ENCODE results near the gene OCIAD1. TPM values are rescaled to one million over a fixed set of nuclear protein-coding genes. Genes with fewer than 3 reads are reported as not detected.
A peak's percentile ranks its signal among the peaks of the same experiment; 100 is the strongest.

The OCIAD1 gene
- total and polyA plus RNA-seq, 4 donors: 52.4 to 114 (median 82.6) TPM

DNA sequence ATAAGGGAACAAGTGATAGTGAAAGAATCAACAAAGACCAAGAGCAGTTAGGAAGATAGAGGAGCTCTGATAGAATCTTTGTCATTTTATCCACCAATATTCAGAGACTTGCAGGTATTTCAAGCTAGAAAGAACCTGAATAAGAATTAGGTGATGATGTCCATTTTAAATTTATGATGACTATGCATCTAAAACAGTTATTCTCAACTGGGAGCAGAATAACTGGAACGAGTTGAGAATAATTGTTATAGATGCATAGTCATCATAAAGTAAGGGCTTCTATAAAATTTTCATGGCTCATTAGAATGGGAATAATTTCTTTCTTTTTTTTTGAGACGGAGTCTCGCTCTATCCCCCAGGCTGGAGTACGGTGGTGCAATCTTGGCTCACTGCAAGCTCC lies 5.8 kb downstream of the OCIAD1 start:
- WGBS: over 99% methylated on average over 4 of the region's 4 CpGs

DNA sequence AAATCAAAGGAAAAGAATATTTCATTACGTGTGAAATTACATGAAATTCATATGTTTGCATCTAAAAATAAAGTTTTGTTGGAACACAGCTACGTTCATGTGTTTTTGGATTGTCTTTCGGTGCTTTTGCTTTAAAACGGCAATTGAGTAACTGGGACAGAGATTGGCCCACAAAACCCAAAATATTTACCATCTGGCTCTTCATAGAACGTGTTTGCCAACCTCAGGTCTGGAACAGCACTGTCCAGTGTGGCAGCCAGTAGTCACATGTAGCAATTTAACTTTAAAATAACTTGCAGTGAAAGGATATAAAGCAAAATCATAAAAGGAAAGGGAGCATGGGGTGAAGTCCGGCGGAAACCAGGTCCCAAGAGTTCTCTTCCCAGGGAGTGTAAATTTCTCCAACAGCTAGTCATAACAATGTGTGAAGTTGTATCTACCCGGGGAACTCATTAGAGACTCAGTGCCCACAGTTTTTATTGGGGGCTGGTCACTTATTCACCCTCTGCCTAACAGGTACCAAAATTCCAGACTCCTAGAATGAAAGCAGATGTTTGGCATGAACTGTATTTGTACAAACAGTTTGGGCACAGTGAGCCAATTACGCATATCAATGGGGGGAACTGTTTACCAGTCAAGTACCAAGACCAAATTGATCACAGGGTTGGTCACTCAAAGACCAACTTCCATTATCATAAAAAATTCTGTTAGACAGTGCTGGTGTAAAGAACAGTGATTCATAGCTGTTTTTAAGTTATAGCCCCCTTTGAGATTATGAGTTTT lies 10.3 kb downstream of the OCIAD1 start:
- peaks cover 1 to 17% (median 9%) of the 10 kb centered on the region in 4 donors for H3K4me1 ChIP-seq (ENCODE audit: control insufficient read depth in 4 of 4, insufficient read depth in 4 of 4, low read length in 3 of 4)
- H3K27me3 ChIP-seq (ENCODE audit: control insufficient read depth in 4 of 4, insufficient read depth in 4 of 4, low read length in 3 of 4): no peaks in the 10 kb centered on the region
- no peak overlapping the region for H3K9ac ChIP-seq (ENCODE audit: low read depth in 1 of 2, low read length in 2 of 2)
- peak overlapping the region; percentile 68 for H3K27ac ChIP-seq (ENCODE audit: low read depth in 1 of 2, low read length in 2 of 2)
- peaks cover 2 to 28% (median 15%) of the 10 kb centered on the region in 4 donors for H3K36me3 ChIP-seq (ENCODE audit: control insufficient read depth in 4 of 4, insufficient read depth in 3 of 4, low read depth in 1 of 4, low read length in 3 of 4)
- 47% methylated on average over 9 of the region's 9 CpGs for WGBS
- no peak for DNase-seq (ENCODE audit: low spot score)
- no peak overlapping the region for H3K4me3 ChIP-seq (ENCODE audit: low read depth in 1 of 3, low read length in 3 of 3)
- H3K9me3 ChIP-seq (ENCODE audit: control insufficient read depth in 4 of 4, low read length in 3 of 4): no peaks in the 10 kb centered on the region
- no peak for TF ChIP-seq TAF1 (conservative IDR thresholded peaks at IDR 0.05)
- TF ChIP-seq, protein P1, sequence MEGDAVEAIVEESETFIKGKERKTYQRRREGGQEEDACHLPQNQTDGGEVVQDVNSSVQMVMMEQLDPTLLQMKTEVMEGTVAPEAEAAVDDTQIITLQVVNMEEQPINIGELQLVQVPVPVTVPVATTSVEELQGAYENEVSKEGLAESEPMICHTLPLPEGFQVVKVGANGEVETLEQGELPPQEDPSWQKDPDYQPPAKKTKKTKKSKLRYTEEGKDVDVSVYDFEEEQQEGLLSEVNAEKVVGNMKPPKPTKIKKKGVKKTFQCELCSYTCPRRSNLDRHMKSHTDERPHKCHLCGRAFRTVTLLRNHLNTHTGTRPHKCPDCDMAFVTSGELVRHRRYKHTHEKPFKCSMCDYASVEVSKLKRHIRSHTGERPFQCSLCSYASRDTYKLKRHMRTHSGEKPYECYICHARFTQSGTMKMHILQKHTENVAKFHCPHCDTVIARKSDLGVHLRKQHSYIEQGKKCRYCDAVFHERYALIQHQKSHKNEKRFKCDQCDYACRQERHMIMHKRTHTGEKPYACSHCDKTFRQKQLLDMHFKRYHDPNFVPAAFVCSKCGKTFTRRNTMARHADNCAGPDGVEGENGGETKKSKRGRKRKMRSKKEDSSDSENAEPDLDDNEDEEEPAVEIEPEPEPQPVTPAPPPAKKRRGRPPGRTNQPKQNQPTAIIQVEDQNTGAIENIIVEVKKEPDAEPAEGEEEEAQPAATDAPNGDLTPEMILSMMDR (IDR thresholded peaks at IDR 0.05; ENCODE audit: low read depth, low read length, missing input control): no peak
- TF ChIP-seq HNF4G (IDR thresholded peaks at IDR 0.05): no peak
- TF ChIP-seq GABPA (IDR thresholded peaks at IDR 0.05 in 1 of 2, conservative IDR thresholded peaks at IDR 0.05 in 1 of 2): peak in 1 of 2 donors; percentile 42
- peak; percentile 7 for TF ChIP-seq SP1 (IDR thresholded peaks at IDR 0.05)
- no peak for TF ChIP-seq JUND (IDR thresholded peaks at IDR 0.05)
- TF ChIP-seq, protein P2, sequence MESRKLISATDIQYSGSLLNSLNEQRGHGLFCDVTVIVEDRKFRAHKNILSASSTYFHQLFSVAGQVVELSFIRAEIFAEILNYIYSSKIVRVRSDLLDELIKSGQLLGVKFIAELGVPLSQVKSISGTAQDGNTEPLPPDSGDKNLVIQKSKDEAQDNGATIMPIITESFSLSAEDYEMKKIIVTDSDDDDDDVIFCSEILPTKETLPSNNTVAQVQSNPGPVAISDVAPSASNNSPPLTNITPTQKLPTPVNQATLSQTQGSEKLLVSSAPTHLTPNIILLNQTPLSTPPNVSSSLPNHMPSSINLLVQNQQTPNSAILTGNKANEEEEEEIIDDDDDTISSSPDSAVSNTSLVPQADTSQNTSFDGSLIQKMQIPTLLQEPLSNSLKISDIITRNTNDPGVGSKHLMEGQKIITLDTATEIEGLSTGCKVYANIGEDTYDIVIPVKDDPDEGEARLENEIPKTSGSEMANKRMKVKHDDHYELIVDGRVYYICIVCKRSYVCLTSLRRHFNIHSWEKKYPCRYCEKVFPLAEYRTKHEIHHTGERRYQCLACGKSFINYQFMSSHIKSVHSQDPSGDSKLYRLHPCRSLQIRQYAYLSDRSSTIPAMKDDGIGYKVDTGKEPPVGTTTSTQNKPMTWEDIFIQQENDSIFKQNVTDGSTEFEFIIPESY (IDR thresholded peaks at IDR 0.05): peak; percentile 30
- TF ChIP-seq HNF4A (conservative IDR thresholded peaks at IDR 0.05): peak in 1 of 2 donors; percentile 45
- TF ChIP-seq RXRA (IDR thresholded peaks at IDR 0.05): peak in 1 of 2 donors; percentile 29
- peak; percentile 26 for TF ChIP-seq YY1 (IDR thresholded peaks at IDR 0.05)
- no peak for TF ChIP-seq FOXA1 (IDR thresholded peaks at IDR 0.05)
- TF ChIP-seq EGR1 (IDR thresholded peaks at IDR 0.05; ENCODE audit: low read depth in 2 of 2): no peak
- TF ChIP-seq, protein P3, sequence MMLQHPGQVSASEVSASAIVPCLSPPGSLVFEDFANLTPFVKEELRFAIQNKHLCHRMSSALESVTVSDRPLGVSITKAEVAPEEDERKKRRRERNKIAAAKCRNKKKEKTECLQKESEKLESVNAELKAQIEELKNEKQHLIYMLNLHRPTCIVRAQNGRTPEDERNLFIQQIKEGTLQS (IDR thresholded peaks at IDR 0.05): no peak
- peak; percentile 37 to 48 for TF ChIP-seq RAD21 (IDR thresholded peaks at IDR 0.05)

More for the DNA sequence above, 5.8 kb downstream of the OCIAD1 start:
- TF ChIP-seq, protein P4, sequence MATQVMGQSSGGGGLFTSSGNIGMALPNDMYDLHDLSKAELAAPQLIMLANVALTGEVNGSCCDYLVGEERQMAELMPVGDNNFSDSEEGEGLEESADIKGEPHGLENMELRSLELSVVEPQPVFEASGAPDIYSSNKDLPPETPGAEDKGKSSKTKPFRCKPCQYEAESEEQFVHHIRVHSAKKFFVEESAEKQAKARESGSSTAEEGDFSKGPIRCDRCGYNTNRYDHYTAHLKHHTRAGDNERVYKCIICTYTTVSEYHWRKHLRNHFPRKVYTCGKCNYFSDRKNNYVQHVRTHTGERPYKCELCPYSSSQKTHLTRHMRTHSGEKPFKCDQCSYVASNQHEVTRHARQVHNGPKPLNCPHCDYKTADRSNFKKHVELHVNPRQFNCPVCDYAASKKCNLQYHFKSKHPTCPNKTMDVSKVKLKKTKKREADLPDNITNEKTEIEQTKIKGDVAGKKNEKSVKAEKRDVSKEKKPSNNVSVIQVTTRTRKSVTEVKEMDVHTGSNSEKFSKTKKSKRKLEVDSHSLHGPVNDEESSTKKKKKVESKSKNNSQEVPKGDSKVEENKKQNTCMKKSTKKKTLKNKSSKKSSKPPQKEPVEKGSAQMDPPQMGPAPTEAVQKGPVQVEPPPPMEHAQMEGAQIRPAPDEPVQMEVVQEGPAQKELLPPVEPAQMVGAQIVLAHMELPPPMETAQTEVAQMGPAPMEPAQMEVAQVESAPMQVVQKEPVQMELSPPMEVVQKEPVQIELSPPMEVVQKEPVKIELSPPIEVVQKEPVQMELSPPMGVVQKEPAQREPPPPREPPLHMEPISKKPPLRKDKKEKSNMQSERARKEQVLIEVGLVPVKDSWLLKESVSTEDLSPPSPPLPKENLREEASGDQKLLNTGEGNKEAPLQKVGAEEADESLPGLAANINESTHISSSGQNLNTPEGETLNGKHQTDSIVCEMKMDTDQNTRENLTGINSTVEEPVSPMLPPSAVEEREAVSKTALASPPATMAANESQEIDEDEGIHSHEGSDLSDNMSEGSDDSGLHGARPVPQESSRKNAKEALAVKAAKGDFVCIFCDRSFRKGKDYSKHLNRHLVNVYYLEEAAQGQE (IDR thresholded peaks at IDR 0.05): no peak
- TF ChIP-seq FOXA2 (IDR thresholded peaks at IDR 0.05): no peak
- TF ChIP-seq RXRA (IDR thresholded peaks at IDR 0.05): no peak
- TF ChIP-seq, protein P3 (IDR thresholded peaks at IDR 0.05): no peak
- TF ChIP-seq SP1 (IDR thresholded peaks at IDR 0.05): no peak
- TF ChIP-seq, protein P1 (IDR thresholded peaks at IDR 0.05; ENCODE audit: low read depth, low read length, missing input control): no peak
- no peak for TF ChIP-seq HNF4A (conservative IDR thresholded peaks at IDR 0.05)
- TF ChIP-seq JUND (IDR thresholded peaks at IDR 0.05): no peak
- no peak for TF ChIP-seq NR2F2 (IDR thresholded peaks at IDR 0.05)
- no peak for TF ChIP-seq HNF4G (IDR thresholded peaks at IDR 0.05)
- H3K36me3 ChIP-seq (ENCODE audit: control insufficient read depth in 4 of 4, insufficient read depth in 3 of 4, low read depth in 1 of 4, low read length in 3 of 4): peaks cover 6 to 30% (median 10%) of the 10 kb centered on the region in 4 donors
- no peaks in the 10 kb centered on the region for H3K9me3 ChIP-seq (ENCODE audit: control insufficient read depth in 4 of 4, low read length in 3 of 4)
- peaks cover 1 to 26% (median 7%) of the 10 kb centered on the region in 4 donors for H3K4me1 ChIP-seq (ENCODE audit: control insufficient read depth in 4 of 4, insufficient read depth in 4 of 4, low read length in 3 of 4)
- no peak overlapping the region for H3K4me3 ChIP-seq (ENCODE audit: low read depth in 1 of 3, low read length in 3 of 3)
- no peak overlapping the region for H3K9ac ChIP-seq (ENCODE audit: low read depth in 1 of 2, low read length in 2 of 2)
- DNase-seq (ENCODE audit: low spot score): no peak
- H3K27me3 ChIP-seq (ENCODE audit: control insufficient read depth in 4 of 4, insufficient read depth in 4 of 4, low read length in 3 of 4): no peaks in the 10 kb centered on the region
- H3K27ac ChIP-seq (ENCODE audit: low read depth in 1 of 2, low read length in 2 of 2): no peak overlapping the region

Measured in liver (tissue), 9 donors.